GM21390 (cell line): ENCODE data around the gene CCDC71L.

Source experiments
- ATAC-seq: cut with Tn5 transposase; IDR thresholded peaks from one replicate; pipeline ENCODE4 v1.9.1; 2021; ENCODE audit not compliant: unreplicated experiment

CCDC71L gene

GRCh38 chr7:106659166-106659962 is 1.6 kb downstream of the CCDC71L start:
- no peak for ATAC-seq

- no peak for ATAC-seq
Measured at GRCh38 chr7:106658316-106659165, 2.4 kb downstream of the CCDC71L start.

GRCh38 chr7:106657085-106657991 is 3.6 kb downstream of the CCDC71L start:
- no peak for ATAC-seq

GRCh38 chr7:106655703-106656498 is 5.1 kb downstream of the CCDC71L start:
- ATAC-seq: no peak

- no peak for ATAC-seq
Measured at GRCh38 chr7:106653488-106653887, 7.5 kb downstream of the CCDC71L start.

DNA sequence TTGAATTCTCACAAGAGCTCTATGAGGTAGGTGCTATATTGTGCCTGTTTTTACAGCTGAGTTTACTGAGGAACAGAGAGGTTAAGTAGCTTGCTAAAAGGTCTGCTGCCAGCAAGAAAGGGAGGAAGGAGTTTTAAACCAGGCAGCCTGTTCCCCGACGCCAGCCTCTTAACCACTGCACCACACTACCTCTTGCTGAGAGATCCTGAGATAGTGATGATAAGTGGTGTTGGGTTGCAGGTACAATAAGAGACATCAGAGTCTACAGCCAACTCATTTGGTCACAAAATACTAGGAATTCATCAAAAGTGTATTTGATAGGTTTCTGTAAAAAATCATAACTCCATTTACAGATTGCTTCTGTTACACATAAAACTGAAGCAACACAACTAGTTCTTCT is 8.0 kb downstream of the CCDC71L start:
- ATAC-seq: no peak

GRCh38 chr7:106652092-106652491 is 8.9 kb downstream of the CCDC71L start:
- no peak for ATAC-seq

DNA sequence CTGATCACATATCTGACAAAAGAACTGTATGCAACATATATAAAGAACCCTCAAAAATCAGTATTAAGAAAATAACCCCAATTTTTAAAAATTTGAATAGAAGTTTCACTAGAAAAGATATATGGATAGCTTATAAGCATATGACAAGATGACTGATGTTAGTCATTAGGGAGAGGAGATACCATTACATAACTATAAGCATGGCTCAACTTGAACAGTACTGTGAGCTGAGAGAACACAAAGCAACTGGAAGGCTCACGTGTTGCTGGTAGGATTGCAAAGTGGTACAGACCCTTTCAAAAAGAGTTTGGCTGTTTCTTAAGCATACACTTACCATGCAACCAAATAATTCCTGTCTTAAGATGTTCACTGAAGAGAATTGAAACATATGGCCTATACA is 14.7 kb downstream of the CCDC71L start:
- ATAC-seq: no peak

GRCh38 chr7:106644999-106645398 is 16.0 kb downstream of the CCDC71L start:
- peak; percentile 65 for ATAC-seq

DNA sequence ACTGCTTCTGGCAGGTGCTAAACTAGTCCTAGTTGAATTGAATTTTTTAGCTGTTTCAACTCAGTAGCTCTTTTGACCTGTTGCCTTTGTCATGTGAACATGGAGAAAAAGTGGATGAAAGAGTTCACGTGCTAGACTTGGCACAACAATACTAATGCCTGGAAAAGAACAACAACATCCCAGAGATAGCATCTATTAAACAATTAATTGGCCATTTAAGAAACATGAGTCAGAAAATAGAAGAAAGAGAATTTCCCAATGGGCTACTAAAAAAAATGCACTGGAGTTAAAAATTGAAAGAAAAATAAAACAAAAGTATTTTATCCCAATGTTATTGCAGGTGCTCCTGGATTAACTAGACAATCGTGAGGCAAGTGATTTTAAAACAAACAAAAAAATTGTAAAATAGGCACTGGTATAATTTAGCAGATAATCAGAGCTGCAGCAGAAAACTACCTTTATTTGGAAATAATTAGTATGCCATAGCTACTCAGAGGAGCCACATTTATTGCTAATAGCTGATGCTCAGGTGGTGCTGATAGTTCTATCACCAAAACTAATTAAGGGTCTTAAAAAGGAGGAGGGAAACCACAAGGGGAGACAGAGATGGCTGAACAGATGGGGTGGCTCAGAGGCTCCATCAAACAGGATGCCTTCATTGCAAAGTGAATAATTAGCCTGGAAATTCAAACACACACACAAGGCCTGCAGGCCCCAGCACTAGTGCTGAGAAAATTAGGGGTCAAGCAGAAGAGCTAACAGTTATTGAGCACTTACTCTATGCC is 17.6 kb downstream of the CCDC71L start:
- ATAC-seq: no peak

- no peak for ATAC-seq
Measured at GRCh38 chr7:106641416-106641815, 19.5 kb downstream of the CCDC71L start.

GRCh38 chr7:106640368-106641141 is 20.4 kb downstream of the CCDC71L start:
- no peak for ATAC-seq

- no peak for ATAC-seq
Measured at GRCh38 chr7:106639476-106640334, 21.3 kb downstream of the CCDC71L start.

GRCh38 chr7:106635411-106635810 is 25.5 kb downstream of the CCDC71L start:
- ATAC-seq: no peak

GRCh38 chr7:106634958-106635357 is 26.0 kb downstream of the CCDC71L start:
- ATAC-seq: no peak

DNA sequence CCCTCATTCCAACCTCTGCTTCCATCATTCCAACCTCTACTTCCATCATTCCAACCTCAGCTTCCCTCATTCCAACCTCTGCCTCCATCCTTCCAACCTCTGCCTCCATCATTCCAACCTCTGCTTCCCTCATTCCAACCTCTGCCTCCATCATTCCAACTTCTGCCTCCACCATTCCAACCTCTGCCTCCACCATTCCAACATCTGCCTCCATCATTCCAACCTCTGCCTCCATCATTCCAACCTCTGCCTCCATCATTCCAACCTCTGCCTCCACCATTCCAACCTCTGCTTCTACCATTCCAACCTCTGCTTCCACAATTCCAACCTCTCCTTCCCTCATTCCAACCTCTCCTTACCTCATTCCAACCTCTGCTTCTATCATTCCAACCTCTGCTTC is 30.3 kb downstream of the CCDC71L start:
- no peak for ATAC-seq

GRCh38 chr7:106629516-106629915 is 31.4 kb downstream of the CCDC71L start:
- ATAC-seq: no peak
